H9 (cell line): ENCODE results near the gene CFAP298. TPM values are rescaled to one million over a fixed set of nuclear protein-coding genes. Genes with fewer than 3 reads are reported as not detected.

ENCODE experiments used
- DNase-seq: peaks from one replicate; pipeline ENCODE4 v3.0.0-alpha.2; 2017
- H2AFZ ChIP-seq: one replicate; pipeline ENCODE4 v1.6.1; 2013; ENCODE audit warnings: mild to moderate bottlenecking, low read length, control low read depth, moderate library complexity
- H2AK5ac ChIP-seq: 2 replicates; pipeline ENCODE4 v1.6.1; 2013; ENCODE audit warnings: low read length, control low read depth, mixed read lengths; ENCODE audit not compliant: insufficient read length
- H2BK120ac ChIP-seq: one replicate; pipeline ENCODE4 v1.6.1; 2013; ENCODE audit warnings: low read depth, mild to moderate bottlenecking, low read length, control low read depth, inconsistent platforms; ENCODE audit not compliant: poor library complexity, severe bottlenecking
- H2BK12ac ChIP-seq: 2 replicates; pipeline ENCODE4 v1.6.1; 2013; ENCODE audit warnings: low read length, control low read depth, mixed read lengths, low read depth; ENCODE audit not compliant: insufficient read length
- H2BK15ac ChIP-seq: 2 replicates; pipeline ENCODE4 v1.6.1; 2013; ENCODE audit warnings: low read depth, low read length, control low read depth
- H2BK20ac ChIP-seq: one replicate; pipeline ENCODE4 v1.6.1; 2013; ENCODE audit warnings: low read depth, mild to moderate bottlenecking, low read length, control low read depth, inconsistent platforms; ENCODE audit not compliant: poor library complexity, severe bottlenecking
- H2BK5ac ChIP-seq: 2 replicates; pipeline ENCODE4 v1.6.1; 2013; ENCODE audit warnings: low read length, control low read depth, mixed read lengths; ENCODE audit not compliant: insufficient read length
- H3K14ac ChIP-seq: 2 replicates; pipeline ENCODE4 v1.6.1; 2013; ENCODE audit warnings: low read length, control low read depth; ENCODE audit not compliant: insufficient read depth
- H3K18ac ChIP-seq: 2 replicates; pipeline ENCODE4 v1.6.1; 2013; ENCODE audit warnings: low read depth, mild to moderate bottlenecking, mixed read lengths, low read length, control low read depth; ENCODE audit not compliant: insufficient read length
- H3K23ac ChIP-seq: 2 replicates; pipeline ENCODE4 v1.6.1; 2013; ENCODE audit warnings: low read length, control low read depth, mixed read lengths, low read depth; ENCODE audit not compliant: insufficient read length
- H3K23me2 ChIP-seq: 2 replicates; pipeline ENCODE4 v1.6.1; 2013; ENCODE audit warnings: low read depth, mild to moderate bottlenecking, mixed read lengths, low read length, control low read depth; ENCODE audit not compliant: insufficient read length, poor library complexity, severe bottlenecking
- H3K27ac ChIP-seq: 2 replicates; pipeline ENCODE4 v1.5.1; 2013; ENCODE audit warnings: low read length, control low read depth, mixed read lengths, low read depth; ENCODE audit not compliant: insufficient read length
- H3K27me3 ChIP-seq: 2 replicates; pipeline ENCODE4 v1.6.1; 2013; ENCODE audit warnings: low read length, control low read depth, inconsistent platforms; ENCODE audit not compliant: insufficient read depth
- H3K4ac ChIP-seq: 2 replicates; pipeline ENCODE4 v1.6.1; 2013; ENCODE audit warnings: low read depth, mild to moderate bottlenecking, control low read depth, inconsistent platforms, low read length, moderate library complexity
- H3K4me1 ChIP-seq: 2 replicates; pipeline ENCODE4 v1.6.1; 2013; ENCODE audit warnings: low read length, control low read depth, inconsistent platforms; ENCODE audit not compliant: insufficient read depth
- H3K4me2 ChIP-seq: 2 replicates; pipeline ENCODE4 v1.6.1; 2013; ENCODE audit warnings: low read length, control low read depth, mixed read lengths; ENCODE audit not compliant: insufficient read length, insufficient read depth
- H3K56ac ChIP-seq: 2 replicates; pipeline ENCODE4 v1.6.1; 2013; ENCODE audit warnings: low read depth, mild to moderate bottlenecking, mixed read lengths, low read length, control low read depth; ENCODE audit not compliant: insufficient read length
- H3K79me1 ChIP-seq: 2 replicates; pipeline ENCODE4 v1.6.1; 2013; ENCODE audit warnings: low read depth, mild to moderate bottlenecking, moderate library complexity, low read length, control low read depth, inconsistent platforms; ENCODE audit not compliant: insufficient read depth, poor library complexity, severe bottlenecking
- H3K79me2 ChIP-seq: 2 replicates; pipeline ENCODE4 v1.6.1; 2013; ENCODE audit warnings: low read length, control low read depth, inconsistent platforms; ENCODE audit not compliant: insufficient read depth
- H3K9ac ChIP-seq: 2 replicates; pipeline ENCODE4 v1.6.1; 2013; ENCODE audit warnings: low read length, control low read depth, mixed read lengths; ENCODE audit not compliant: insufficient read length; ENCODE audit errors: extremely low read depth
- H3K9me3 ChIP-seq: one replicate; pipeline ENCODE4 v1.6.1; 2013; ENCODE audit warnings: low read depth, low read length, inconsistent platforms; ENCODE audit not compliant: control insufficient read depth
- H3T11ph ChIP-seq: one replicate; pipeline ENCODE4 v1.6.1; 2013; ENCODE audit warnings: mild to moderate bottlenecking, low read length, control low read depth, inconsistent platforms
- H4K20me1 ChIP-seq: one replicate; pipeline ENCODE4 v1.6.1; 2013; ENCODE audit not compliant: control insufficient read depth, insufficient read length, insufficient read depth
- H4K5ac ChIP-seq: 2 replicates; pipeline ENCODE4 v1.6.1; 2013; ENCODE audit warnings: low read depth, mild to moderate bottlenecking, mixed read lengths, low read length, control low read depth; ENCODE audit not compliant: insufficient read length
- H4K8ac ChIP-seq: replicated peaks from 2 replicates; pipeline ENCODE4 v1.6.1; 2013; ENCODE audit warnings: low read length, control low read depth, mixed read lengths, low read depth; ENCODE audit not compliant: insufficient read length
- H4K91ac ChIP-seq: 2 replicates; pipeline ENCODE4 v1.6.1; 2013; ENCODE audit warnings: low read depth, mild to moderate bottlenecking, moderate library complexity, mixed read lengths, low read length, control low read depth; ENCODE audit not compliant: insufficient read length
- H3K27ac Mint-ChIP-seq, 3 experiments: 2 replicates in 2 of 3; 3 replicates in 1 of 3; pipeline ENCODE4 v1.8.0; 2020 to 2021; ENCODE audit warnings: mixed read lengths in 3 of 3, mild to moderate bottlenecking in 1 of 3, moderate library complexity in 1 of 3
- H3K27me3 Mint-ChIP-seq: 2 replicates; pipeline ENCODE4 v1.8.0; 2021; ENCODE audit warnings: low read depth, mild to moderate bottlenecking, moderate library complexity, mixed read lengths
- H3K36me3 Mint-ChIP-seq, 3 experiments: 2 replicates in 2 of 3; 3 replicates in 1 of 3; pipeline ENCODE4 v1.8.0; 2020 to 2021; ENCODE audit warnings: low read depth in 3 of 3, mixed read lengths in 3 of 3; ENCODE audit not compliant: insufficient read depth in 1 of 3
- H3K4me1 Mint-ChIP-seq, 2 experiments: 2 replicates each; pipeline ENCODE4 v1.8.0; 2020; ENCODE audit warnings: mixed read lengths in 2 of 2
- H3K4me3 Mint-ChIP-seq, 2 experiments: 2 replicates in 1 of 2; 3 replicates in 1 of 2; pipeline ENCODE4 v1.8.0; 2020 to 2021; ENCODE audit warnings: mild to moderate bottlenecking in 2 of 2, mixed read lengths in 2 of 2, moderate library complexity in 1 of 2
- H3K9me3 Mint-ChIP-seq, 2 experiments: 2 replicates in 1 of 2; 3 replicates in 1 of 2; pipeline ENCODE4 v1.8.0; 2020; ENCODE audit warnings: mild to moderate bottlenecking in 2 of 2, mixed read lengths in 2 of 2, moderate library complexity in 1 of 2
- CTCF ChIP-seq: fragments of 200-600 bp; sonication (generic); conservative IDR thresholded peaks from 3 replicates; pipeline ENCODE4 v1.8.0; 2021; ENCODE audit warnings: antibody characterized with exemption, mild to moderate bottlenecking
- WGBS: extraction: QIAGEN DNeasy Blood & Tissue Kit; methylation state at CpG from one replicate; pipeline ENCODE4 v1.1.7; 2013; ENCODE audit warnings: missing lambda C conversion rate, low lambda C conversion rate, mixed read lengths; ENCODE audit not compliant: insufficient read length; ENCODE audit errors: extremely low coverage; 5-methylcytosine and 5-hydroxymethylcytosine counted together
- total RNA-seq: library from RNA; stranded (reverse); gene quantifications from 2 replicates; pipeline ENCODE4 v1.2.1, GENCODE V29; 2021

Gene CFAP298
- total RNA-seq, 1 experiment from 2014 or later: 81.8 TPM

GRCh38 chr21:32572574-32573420 is 39.4 kb downstream of the CFAP298 start:
- no peak overlapping the region for H4K5ac ChIP-seq
- H3K79me2 ChIP-seq: no peaks in the 10 kb centered on the region
- H4K20me1 ChIP-seq: no peaks in the 10 kb centered on the region
- no peak overlapping the region for H4K8ac ChIP-seq
- Mint-ChIP-seq H3K27me3 (peaks cover 3% of the 10 kb centered on the region), H3K36me3 (peaks cover 0 to 4% (median under 1%) of the 10 kb centered on the region in 3 experiments; a peak in 3 of 7 replicates), H3K27ac (peak overlapping the region in 1 of 3 experiments; percentile 83; a peak in 1 of 7 replicates), H3K9me3 (no peaks in the 10 kb centered on the region; a peak in 1 of 5 replicates), H3K4me3 (no peak overlapping the region), H3K4me1 (peaks cover 20 to 29% of the 10 kb centered on the region in 2 experiments)
- H3K4ac ChIP-seq: no peak overlapping the region
- H3K18ac ChIP-seq: no peak overlapping the region
- no peak overlapping the region for H3K14ac ChIP-seq
- H3K56ac ChIP-seq: no peak overlapping the region
- H2AK5ac ChIP-seq: no peak overlapping the region
- H2AFZ ChIP-seq: no peak overlapping the region
- H2BK20ac ChIP-seq: no peak overlapping the region
- H2BK5ac ChIP-seq: no peak overlapping the region
- no peak overlapping the region for H2BK15ac ChIP-seq
- no peak overlapping the region for H2BK120ac ChIP-seq
- H3K4me1 ChIP-seq: no peaks in the 10 kb centered on the region
- WGBS: no CpG with 5 or more reads among the region's 25 CpGs
- no peak overlapping the region for H4K91ac ChIP-seq
- no peak overlapping the region for H3K23ac ChIP-seq
- H3K79me1 ChIP-seq: no peaks in the 10 kb centered on the region
- no peak overlapping the region for H2BK12ac ChIP-seq
- no peak overlapping the region for H3K9ac ChIP-seq
- no peak overlapping the region for H3K27ac ChIP-seq
- no peaks in the 10 kb centered on the region for H3K27me3 ChIP-seq
- peaks cover 3% of the 10 kb centered on the region for H3K23me2 ChIP-seq
- no peaks in the 10 kb centered on the region for H3K9me3 ChIP-seq
- no peak for DNase-seq
- H3T11ph ChIP-seq: no peak overlapping the region
- no peak for TF ChIP-seq CTCF
- no peak overlapping the region for H3K4me2 ChIP-seq
